GM18498 (cell line): ENCODE results near the gene INSC.

ENCODE experiments used
- ATAC-seq: cut with Tn5 transposase; IDR thresholded peaks from one replicate; pipeline ENCODE4 v1.9.1; 2021; ENCODE audit warnings: mild to moderate bottlenecking, moderate library complexity; ENCODE audit not compliant: unreplicated experiment

The INSC gene

GRCh38 chr11:15212876-15213275, 98.2 kb downstream of the INSC start:
- ATAC-seq, result no peak

GRCh38 chr11:15213471-15214231, 98.9 kb downstream of the INSC start:
- no peak for ATAC-seq

GRCh38 chr11:15215005-15215404, 100.3 kb downstream of the INSC start:
- no peak for ATAC-seq

GRCh38 chr11:15216678-15217077, 102.0 kb downstream of the INSC start:
- ATAC-seq, result peak; percentile 76

- no peak for ATAC-seq
Measured at GRCh38 chr11:15217416-15217815, 102.7 kb downstream of the INSC start.

- ATAC-seq, result no peak
Measured at GRCh38 chr11:15222777-15223176, 108.1 kb downstream of the INSC start.

- ATAC-seq, result no peak
Measured at GRCh38 chr11:15223318-15223717, 108.6 kb downstream of the INSC start.

GRCh38 chr11:15224466-15224865, 109.7 kb downstream of the INSC start:
- no peak for ATAC-seq

- ATAC-seq, result no peak
Measured at GRCh38 chr11:15227011-15227410, 112.3 kb downstream of the INSC start.

- ATAC-seq, result no peak
Measured at GRCh38 chr11:15228331-15228849, 113.7 kb downstream of the INSC start.

- no peak for ATAC-seq
Measured at GRCh38 chr11:15229069-15229468, 114.3 kb downstream of the INSC start.

- no peak for ATAC-seq
Measured at GRCh38 chr11:15232496-15232895, 117.8 kb downstream of the INSC start.

- ATAC-seq, result no peak
Measured at GRCh38 chr11:15233371-15234165, 118.8 kb downstream of the INSC start.

- no peak for ATAC-seq
Measured at GRCh38 chr11:15234796-15235195, 120.1 kb downstream of the INSC start.

- ATAC-seq, result no peak
Measured at GRCh38 chr11:15236559-15236958, 121.8 kb downstream of the INSC start.

- ATAC-seq, result no peak
Measured at GRCh38 chr11:15238856-15239255, 124.1 kb downstream of the INSC start.

- no peak for ATAC-seq
Measured at GRCh38 chr11:15248749-15249148, 134.0 kb downstream of the INSC start.

GRCh38 chr11:15258433-15259165, 143.9 kb downstream of the INSC start:
- ATAC-seq, result peak; percentile 58

- no peak for ATAC-seq
Measured at GRCh38 chr11:15266999-15267398, 152.3 kb downstream of the INSC start.

- ATAC-seq, result no peak
Measured at GRCh38 chr11:15268598-15268997, 153.9 kb downstream of the INSC start.

- ATAC-seq, result no peak
Measured at GRCh38 chr11:15275141-15275540, 160.4 kb downstream of the INSC start.
